ENCODE results near the gene LINGO3.

LINGO3 gene

DNA sequence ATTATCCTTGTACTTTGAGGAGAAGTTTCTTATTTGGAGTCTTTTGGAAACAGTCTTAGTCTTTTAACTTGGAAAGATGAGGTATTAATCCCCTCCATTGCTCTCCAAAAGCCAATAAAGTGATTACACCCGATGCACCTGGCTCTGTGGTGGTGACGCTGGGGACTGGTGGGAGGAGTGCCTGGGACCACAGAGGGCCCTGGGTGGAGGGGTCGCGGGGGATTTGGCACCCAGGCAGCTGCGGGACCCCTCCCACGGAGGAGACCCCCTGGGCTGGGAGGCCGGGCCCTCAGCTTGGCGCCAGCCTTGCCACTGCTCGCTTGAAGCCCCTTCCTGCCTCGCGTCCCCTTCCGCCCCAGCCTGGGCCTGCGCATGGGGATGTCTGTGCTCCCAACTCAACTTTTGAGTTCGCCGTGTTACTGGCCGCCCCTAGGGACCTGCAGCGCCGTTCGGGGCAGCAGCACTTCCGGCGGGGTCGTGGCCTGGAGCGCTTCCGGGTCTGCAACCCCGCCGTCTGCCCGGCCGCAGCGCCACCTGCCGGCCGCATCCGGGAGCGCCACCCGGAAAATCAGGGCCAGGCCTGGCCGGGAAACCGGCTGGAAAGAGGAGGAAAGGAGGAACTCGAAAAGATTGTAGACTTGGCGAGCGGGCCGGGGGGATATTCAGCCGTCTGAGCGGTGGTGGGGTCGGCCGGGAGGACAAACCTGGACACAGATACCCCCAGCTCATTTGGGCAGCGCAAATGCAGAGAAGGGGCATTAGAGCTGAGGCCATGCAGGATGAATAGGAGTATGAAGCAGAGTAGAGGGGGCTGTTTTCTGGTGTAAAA, 34.4 kb downstream of the LINGO3 start:
- DNase-seq (ENCODE audit: low read depth), result peak; percentile 65
- H3K4me3 ChIP-seq (ENCODE audit: low read depth, low read length), result peak overlapping the region; percentile 43
- TF ChIP-seq, protein P1, sequence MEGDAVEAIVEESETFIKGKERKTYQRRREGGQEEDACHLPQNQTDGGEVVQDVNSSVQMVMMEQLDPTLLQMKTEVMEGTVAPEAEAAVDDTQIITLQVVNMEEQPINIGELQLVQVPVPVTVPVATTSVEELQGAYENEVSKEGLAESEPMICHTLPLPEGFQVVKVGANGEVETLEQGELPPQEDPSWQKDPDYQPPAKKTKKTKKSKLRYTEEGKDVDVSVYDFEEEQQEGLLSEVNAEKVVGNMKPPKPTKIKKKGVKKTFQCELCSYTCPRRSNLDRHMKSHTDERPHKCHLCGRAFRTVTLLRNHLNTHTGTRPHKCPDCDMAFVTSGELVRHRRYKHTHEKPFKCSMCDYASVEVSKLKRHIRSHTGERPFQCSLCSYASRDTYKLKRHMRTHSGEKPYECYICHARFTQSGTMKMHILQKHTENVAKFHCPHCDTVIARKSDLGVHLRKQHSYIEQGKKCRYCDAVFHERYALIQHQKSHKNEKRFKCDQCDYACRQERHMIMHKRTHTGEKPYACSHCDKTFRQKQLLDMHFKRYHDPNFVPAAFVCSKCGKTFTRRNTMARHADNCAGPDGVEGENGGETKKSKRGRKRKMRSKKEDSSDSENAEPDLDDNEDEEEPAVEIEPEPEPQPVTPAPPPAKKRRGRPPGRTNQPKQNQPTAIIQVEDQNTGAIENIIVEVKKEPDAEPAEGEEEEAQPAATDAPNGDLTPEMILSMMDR (conservative IDR thresholded peaks at IDR 0.05; ENCODE audit: low read depth, low read length), result peak; percentile 64

DNA sequence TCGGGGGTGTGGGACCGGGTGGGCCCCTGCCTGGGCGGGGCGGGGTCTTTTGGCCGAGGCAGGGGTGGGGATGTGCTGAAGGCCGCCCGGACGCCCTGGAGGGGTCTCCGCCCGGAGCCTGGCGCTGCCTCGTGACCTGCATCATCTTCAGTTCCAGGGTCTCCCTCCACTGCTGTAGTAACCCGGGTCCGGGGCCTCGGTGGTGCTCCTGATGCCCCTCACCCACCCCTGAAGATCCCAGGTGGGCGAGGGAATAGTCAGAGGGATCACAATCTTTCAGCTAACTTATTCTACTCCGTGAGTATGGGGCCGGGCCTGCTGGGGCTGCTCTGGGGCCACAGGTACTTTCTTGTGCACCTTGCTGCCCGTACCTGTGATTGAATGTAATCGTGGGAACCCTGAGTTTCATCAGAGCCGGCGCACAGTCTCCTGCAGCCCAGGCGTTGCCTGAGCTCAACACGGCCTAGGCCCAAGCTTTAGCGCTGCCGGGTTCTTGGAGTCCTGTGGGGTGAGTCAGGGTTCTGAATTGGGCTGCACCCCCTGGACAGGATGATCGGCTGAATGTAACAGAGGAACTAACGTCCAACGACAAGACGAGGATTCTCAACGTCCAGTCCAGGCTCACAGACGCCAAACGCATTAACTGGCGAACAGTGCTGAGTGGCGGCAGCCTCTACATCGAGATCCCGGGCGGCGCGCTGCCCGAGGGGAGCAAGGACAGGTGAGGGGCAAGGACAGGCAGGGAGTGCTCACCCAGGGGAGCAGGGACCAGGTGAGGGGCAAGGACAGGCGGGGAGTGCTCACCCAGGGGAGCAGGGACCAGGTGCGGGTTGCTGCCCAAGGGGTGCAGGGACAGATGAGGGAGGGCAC, 36.5 kb downstream of the LINGO3 start:
- H3K4me3 ChIP-seq (ENCODE audit: low read depth, low read length), result peak overlapping the region; percentile 98
- DNase-seq (ENCODE audit: low read depth), result peak; percentile 58
- TF ChIP-seq, protein P1 (conservative IDR thresholded peaks at IDR 0.05; ENCODE audit: low read depth, low read length), result no peak

DNA sequence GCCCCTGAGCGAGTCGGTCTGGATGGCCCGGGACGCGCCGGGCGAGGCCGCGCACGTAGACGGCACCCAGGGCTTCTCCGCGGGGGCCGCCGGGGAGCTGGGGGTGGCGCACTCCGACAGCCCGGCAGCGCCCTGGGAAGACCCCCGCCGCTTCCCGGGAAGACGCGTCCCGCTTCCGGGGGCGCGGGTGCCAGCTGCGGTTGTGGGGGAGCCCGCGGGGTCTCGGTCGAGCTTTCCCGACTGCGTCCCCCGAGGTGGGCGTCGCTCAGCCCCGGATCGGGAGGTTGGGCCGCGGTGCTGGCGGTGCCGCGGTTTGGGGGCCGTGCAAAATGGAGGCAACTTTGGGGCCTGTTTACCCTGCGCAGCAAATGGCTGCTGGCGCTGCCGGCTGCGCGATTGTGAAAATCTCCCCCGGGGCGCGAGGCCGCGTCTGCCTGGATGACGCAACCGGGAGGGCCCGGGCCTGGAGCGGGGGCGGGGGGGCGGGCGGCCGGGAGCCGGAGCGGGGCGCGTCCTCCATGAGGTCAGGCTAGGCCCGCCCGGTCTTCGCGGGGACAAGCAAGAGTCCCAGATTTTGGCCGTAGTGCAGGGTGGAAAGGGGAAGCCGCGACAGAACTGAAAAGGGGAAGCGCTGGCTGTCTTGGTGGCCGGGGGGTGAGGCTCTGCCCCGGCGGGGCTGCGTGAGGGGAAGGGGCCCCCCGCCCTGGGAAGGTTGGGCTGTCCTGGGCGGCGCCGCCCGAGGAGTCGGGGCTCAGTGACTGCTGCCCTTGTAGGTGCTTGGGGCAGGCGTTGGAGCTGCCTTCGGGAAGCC, 37.3 kb downstream of the LINGO3 start:
- TF ChIP-seq, protein P1 (conservative IDR thresholded peaks at IDR 0.05; ENCODE audit: low read depth, low read length), result no peak
- H3K4me3 ChIP-seq (ENCODE audit: low read depth, low read length), result peak overlapping the region; percentile 98
- peak; percentile 91 for DNase-seq (ENCODE audit: low read depth)

DNA sequence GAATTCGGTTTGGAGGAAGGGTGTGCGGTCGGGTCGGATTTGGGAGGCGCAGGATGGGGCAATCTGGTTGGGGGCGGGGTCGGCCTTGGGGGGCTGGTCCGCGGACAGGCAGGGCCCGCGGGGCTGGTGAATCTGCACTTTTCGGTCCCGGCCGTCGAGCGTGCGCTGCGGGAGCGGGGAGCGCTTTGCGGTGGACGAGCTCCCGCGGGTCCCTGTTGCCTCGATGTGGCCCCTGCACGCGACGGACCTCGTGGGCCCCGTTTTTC, 37.9 kb downstream of the LINGO3 start:
- no peak for DNase-seq (ENCODE audit: low read depth)
- TF ChIP-seq, protein P1 (conservative IDR thresholded peaks at IDR 0.05; ENCODE audit: low read depth, low read length), result no peak

DNA sequence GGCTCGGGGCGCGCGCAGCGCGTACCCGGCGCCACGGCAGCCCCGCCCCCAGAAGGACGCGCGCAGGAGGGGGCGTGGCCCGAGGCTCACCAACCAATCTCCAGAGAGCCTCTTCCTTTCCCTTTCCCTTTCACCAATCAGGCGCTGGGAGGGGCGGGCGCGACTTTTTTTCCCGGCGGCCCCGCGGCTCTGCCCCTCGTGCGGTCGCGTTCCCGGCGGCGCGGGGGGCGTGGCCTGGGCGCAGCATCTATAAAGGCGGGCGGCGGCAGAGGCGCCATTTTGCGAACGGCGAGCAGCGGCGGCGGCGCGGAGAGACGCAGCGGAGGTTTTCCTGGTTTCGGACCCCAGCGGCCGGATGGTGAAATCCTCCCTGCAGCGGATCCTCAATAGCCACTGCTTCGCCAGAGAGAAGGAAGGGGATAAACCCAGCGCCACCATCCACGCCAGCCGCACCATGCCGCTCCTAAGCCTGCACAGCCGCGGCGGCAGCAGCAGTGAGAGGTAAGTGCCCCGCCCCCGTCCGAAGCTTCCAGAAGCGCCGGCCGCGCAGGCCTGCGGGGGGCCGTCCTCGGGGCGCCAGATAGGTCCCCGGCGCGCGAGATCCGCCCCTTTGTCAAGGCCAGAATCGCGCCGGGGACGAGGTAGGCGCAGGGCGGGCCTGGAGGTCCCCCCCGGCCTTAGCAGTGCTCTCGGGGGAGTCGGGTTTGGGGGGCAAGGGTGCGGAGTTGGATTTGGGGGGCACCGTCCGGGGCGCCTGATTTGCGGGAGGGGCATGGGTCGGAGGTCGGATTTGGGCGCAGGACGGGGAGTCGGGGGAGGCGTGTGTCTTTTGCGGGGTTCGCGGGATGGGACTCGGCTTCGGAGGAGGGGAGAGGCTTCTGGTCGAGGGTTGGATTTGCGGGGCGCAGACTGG, 38.5 kb downstream of the LINGO3 start:
- peak; percentile 97 for DNase-seq (ENCODE audit: low read depth)
- TF ChIP-seq, protein P1 (conservative IDR thresholded peaks at IDR 0.05; ENCODE audit: low read depth, low read length), result no peak
- H3K4me3 ChIP-seq (ENCODE audit: low read depth, low read length), result peak overlapping the region; percentile 98

More for the DNA sequence above, 37.9 kb downstream of the LINGO3 start:
- peak overlapping the region; percentile 98 for H3K4me3 ChIP-seq (ENCODE audit: low read depth, low read length)

DNA sequence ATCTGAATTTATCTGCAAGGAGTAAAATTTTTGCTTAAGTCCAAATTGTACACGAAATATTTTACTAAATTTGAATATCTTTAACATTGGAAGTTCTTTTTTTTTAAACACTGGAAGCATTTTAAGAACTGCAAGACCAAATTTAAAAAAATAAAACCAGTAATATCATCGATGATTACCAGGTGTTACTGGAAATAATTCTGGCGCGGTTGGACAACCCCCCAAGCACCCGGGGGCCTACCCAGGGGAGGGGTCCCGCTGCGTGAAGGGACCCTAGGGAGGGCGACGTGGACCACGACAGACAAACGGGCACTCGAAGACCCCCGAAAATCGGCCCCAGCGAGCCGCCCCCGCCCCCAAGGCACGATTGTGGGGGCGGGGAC, 39.1 kb downstream of the LINGO3 start:
- TF ChIP-seq, protein P1 (conservative IDR thresholded peaks at IDR 0.05; ENCODE audit: low read depth, low read length), result no peak
- no peak for DNase-seq (ENCODE audit: low read depth)
- H3K4me3 ChIP-seq (ENCODE audit: low read depth, low read length), result peak overlapping the region; percentile 78
